HEK293T (cell line): ENCODE measurements around the gene VOPP1.

Source experiments
- BHLHE40 ChIP-seq: fragments of 450-650 bp; IDR thresholded peaks from 2 replicates; pipeline ENCODE4 v1.6.1; 2016; ENCODE audit warnings: mild to moderate bottlenecking, moderate library complexity, borderline replicate concordance
- FOXK2 ChIP-seq: fragments of 450-650 bp; IDR thresholded peaks from 2 replicates; pipeline ENCODE4 v1.6.1; 2016; ENCODE audit warnings: mild to moderate bottlenecking
- FOXM1 ChIP-seq: fragments of 450-650 bp; IDR thresholded peaks from 2 replicates; pipeline ENCODE4 v1.6.1; 2017; ENCODE audit warnings: mild to moderate bottlenecking, borderline replicate concordance
- LEF1 ChIP-seq: fragments of 450-650 bp; IDR thresholded peaks from 2 replicates; pipeline ENCODE4 v1.6.1; 2017; ENCODE audit warnings: mild to moderate bottlenecking, borderline replicate concordance
- SP1 ChIP-seq: fragments of 450-650 bp; IDR thresholded peaks from 2 replicates; pipeline ENCODE4 v1.6.1; 2017
- SUZ12 ChIP-seq: fragments of 450-650 bp; IDR thresholded peaks from 2 replicates; pipeline ENCODE4 v1.6.1; 2016; ENCODE audit warnings: mild to moderate bottlenecking
- TARDBP ChIP-seq: fragments of 450-650 bp; IDR thresholded peaks from 2 replicates; pipeline ENCODE4 v1.6.1; 2016
- ZNF384 ChIP-seq: fragments of 450-650 bp; IDR thresholded peaks from 2 replicates; pipeline ENCODE4 v1.6.1; 2016

GRCh38 chr7:55474944-55475854 is 97.1 kb downstream of the VOPP1 start:
- TF ChIP-seq SUZ12 (no peak), BHLHE40 (no peak), FOXM1 (no peak), ZNF384 (no peak), FOXK2 (no peak), TARDBP (no peak), SP1 (no peak), LEF1 (no peak)
